GM13976 (cell line): Measurements from ENCODE around the gene PSME2.
"Not testable (repeated sequence)": the region's sequence is repeated elsewhere in the genome, so short reads cannot be mapped to it uniquely, and the experiment has no call there.

ENCODE experiments used
- DNase-seq: peaks from one replicate; pipeline ENCODE4 v3.0.0; 2012; ENCODE audit warnings: low spot score
- in situ Hi-C: fragments of 300-500 bp; cut with MboI; formaldehyde crosslinking; loops from one replicate; pipeline ENCODE4 v1.12.0; 2022; ENCODE audit warnings: low sequenced_read_pairs, mixed read lengths, inconsistent platforms; ENCODE audit not compliant: unreplicated experiment
- TF ChIP-seq, protein P1 (sequence below): IDR thresholded peaks from 2 replicates; pipeline ENCODE4 v1.5.1; 2012; ENCODE audit warnings: borderline replicate concordance, mild to moderate bottlenecking; ENCODE audit not compliant: insufficient read depth; ENCODE audit errors: extremely low read depth, missing control alignments, control extremely low read depth

PSME2 gene

DNA sequence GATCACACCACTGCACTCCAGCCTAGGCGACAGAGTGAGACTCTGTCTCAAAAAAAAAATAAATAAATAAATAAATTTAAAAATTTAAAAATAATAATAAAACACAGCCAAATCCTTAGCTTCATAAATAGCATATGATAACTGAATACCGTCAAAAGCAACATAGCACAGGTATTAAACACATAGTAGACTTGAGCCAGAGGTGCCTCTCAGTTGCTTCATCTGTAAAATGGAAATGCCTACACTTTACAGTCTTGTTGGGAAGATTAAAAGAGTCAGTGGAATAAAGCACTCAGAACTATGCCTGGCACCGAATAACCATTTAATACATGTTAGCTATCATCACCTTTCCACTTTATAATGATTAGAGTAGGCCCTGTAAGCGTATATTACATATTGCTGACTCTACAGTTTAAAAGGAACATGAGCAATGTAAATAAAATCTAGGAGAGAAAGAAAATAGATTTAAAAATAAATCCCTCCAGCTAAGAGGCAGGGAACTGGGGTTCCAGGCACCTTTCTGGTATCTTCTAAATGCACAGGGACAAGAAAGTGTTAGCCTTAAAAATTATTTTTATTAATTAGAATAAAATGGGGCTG, 39.6 kb downstream of the PSME2 start:
- no peak for DNase-seq
- TF ChIP-seq, protein P1, sequence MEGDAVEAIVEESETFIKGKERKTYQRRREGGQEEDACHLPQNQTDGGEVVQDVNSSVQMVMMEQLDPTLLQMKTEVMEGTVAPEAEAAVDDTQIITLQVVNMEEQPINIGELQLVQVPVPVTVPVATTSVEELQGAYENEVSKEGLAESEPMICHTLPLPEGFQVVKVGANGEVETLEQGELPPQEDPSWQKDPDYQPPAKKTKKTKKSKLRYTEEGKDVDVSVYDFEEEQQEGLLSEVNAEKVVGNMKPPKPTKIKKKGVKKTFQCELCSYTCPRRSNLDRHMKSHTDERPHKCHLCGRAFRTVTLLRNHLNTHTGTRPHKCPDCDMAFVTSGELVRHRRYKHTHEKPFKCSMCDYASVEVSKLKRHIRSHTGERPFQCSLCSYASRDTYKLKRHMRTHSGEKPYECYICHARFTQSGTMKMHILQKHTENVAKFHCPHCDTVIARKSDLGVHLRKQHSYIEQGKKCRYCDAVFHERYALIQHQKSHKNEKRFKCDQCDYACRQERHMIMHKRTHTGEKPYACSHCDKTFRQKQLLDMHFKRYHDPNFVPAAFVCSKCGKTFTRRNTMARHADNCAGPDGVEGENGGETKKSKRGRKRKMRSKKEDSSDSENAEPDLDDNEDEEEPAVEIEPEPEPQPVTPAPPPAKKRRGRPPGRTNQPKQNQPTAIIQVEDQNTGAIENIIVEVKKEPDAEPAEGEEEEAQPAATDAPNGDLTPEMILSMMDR: no peak
- in situ Hi-C loops: no loop called here

DNA sequence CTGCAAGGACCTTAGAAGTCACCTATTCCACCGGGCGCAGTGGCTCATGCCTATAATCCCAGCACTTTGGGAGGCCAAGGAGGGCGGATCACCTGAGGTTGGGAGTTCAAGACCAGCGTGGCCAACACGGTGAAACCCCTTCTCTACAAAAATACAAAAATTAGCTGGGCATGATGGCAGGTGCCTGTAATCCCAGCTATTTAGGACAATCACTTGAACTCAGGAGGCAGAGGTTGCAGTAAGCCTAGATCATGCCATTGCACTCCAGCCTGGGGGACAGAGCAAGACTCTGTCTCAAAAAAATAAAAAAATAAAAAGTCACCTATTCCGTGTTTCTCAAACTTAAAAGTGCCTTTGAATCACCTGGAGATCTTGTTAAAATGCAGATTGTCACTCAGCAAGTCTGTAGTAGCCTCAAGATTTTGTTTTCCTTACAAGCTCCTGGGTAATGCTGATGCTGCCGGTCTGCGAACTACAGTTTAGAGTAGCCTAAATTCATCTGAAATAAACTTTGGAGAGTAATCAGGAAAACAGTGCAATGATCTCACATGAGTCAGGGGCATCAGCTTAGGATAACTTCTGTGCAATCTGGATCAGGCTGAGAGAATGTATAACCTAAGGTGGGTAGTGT, 40.7 kb downstream of the PSME2 start:
- DNase-seq, in situ Hi-C loops: not testable (repeated sequence)

DNA sequence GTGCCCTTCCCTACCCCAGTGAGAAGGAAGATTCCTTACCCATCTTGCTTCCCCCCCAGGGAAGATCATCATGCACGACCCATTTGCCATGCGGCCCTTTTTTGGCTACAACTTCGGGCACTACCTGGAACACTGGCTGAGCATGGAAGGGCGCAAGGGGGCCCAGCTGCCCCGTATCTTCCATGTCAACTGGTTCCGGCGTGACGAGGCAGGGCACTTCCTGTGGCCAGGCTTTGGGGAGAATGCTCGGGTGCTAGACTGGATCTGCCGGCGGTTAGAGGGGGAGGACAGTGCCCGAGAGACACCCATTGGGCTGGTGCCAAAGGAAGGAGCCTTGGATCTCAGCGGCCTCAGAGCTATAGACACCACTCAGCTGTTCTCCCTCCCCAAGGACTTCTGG, 43.0 kb downstream of the PSME2 start:
- DNase-seq: no peak
- TF ChIP-seq, protein P1: no peak
- in situ Hi-C loops: no loop called here

DNA sequence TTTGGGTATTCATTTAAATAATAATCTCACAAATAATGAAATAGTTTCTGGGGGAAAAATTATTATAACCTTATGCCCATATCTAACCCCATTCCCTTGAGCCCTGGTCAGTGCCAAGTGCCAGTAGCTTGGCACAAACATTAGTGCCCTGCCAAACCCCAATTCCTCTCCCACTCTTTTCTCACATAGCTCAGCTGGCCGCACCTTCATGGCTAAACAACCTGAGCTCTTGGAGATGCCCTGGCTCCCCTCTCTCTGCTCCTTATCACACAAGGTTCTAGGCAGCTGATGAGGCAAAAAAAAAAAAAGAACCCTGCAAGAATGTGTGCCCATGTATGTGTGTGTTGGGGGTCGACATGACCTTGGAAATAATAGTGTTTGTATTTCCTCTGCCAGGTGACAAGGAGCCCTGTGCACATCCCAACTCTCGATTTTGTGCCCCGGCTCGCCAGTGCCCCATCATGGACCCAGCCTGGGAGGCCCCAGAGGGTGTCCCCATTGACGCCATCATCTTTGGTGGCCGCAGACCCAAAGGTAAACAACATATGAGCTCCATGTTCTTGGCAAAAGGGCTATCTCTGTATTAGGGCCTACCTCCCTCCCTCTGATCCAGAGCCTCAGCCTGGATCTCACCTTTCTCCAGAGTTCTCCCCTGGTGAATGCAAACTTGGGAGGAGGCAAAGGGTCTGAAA, 43.9 kb downstream of the PSME2 start:
- TF ChIP-seq, protein P1: no peak
- in situ Hi-C loops: no loop called here
- DNase-seq: no peak

DNA sequence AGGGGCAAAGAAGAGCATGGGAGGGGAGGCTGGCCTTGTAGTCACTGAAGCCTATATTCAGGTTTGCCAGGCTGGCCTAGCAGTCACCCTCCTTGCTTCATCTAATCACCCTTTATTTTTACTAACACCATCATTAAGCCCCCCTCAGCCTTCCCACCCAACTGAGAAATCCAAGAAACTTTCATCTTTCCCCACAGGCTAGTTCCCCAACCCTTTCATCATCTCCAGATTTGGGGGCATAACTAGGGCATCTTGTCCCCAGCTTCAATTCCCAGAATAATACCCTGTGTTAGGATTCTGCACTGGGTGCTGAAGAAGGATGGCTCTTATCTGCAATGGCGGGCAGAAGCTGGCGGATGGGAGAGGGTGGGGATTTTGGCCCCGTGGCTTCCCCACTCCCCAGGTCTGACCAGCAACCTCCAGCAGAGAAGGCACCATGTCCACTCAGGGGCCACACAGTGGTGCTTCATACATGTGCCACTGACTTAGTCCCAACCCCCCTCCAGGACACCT, 45.4 kb downstream of the PSME2 start:
- no peak for DNase-seq
- TF ChIP-seq, protein P1: no peak
- in situ Hi-C loops: no loop called here

DNA sequence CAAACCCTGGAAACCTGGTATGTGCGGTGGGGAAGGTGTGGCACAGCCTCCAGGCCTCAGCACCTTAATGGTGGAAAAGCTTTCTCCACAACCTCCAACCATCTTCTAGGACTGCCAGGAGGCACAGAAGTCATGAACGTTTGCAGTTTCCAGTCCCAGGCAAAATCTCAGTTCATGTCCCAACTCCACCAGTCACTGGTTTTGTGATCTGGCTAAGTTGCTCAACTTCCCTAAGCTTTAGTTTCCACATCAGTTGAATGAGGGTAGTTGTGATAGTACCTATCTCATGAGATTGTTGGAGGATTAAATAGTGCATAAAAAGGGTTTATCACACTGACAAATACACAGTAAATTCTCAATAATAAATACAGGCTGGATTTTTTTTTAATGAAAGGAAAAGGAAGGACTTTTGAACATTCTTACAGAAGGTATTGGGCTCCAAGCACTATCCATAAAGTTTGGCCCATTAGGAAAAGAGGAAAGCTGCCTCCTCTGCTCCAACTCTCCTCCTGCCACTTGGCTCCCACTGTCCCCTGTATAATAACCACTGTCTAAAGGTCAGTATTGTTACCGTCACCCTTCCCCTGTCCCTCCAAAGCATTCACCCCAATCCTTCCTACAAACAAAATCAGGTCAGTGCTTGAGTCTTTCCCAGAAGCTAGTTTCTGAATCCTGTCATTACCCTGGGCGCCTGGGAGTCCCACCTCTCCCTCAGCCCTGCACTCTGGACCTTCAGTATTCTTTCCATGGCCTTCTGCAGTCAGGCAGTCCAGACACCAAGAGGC, 46.0 kb downstream of the PSME2 start:
- TF ChIP-seq, protein P1: no peak
- in situ Hi-C loops: no loop called here
- DNase-seq: no peak
